OCI-LY7 (cell line): Measurements from ENCODE around the gene DGKB. TPM values are rescaled to one million over a fixed set of nuclear protein-coding genes. Genes with fewer than 3 reads are reported as not detected.

ENCODE experiments used
- BruUV-seq: library from RNA; stranded (reverse); fragments of 400-500 nt; replicated peaks from 2 replicates; lab custom pipeline; 2021; lab: Mats Ljungman, UMichigan
- CTCF ChIA-PET: fragments of 300-600 bp; sonication (Branson Sonifier 250); formaldehyde crosslinking; loops from one replicate; lab custom pipeline; 2022; ENCODE audit warnings: antibody characterized with exemption; ENCODE audit not compliant: unreplicated experiment; lab: Charles Lee
- POLR2A ChIA-PET: fragments of 300-600 bp; sonication (Branson Sonifier 250); formaldehyde crosslinking; loops from one replicate; lab custom pipeline; 2022; ENCODE audit warnings: antibody characterized with exemption; lab: Charles Lee
- DNase-seq: peaks from one replicate; pipeline ENCODE4 v3.0.0-alpha.2; 2015; ENCODE audit warnings: low spot score
- H2AFZ ChIP-seq: fragments of 200-600 bp; sonication (generic), shearing (Covaris generic); 2 replicates; pipeline ENCODE4 v1.6.1; 2014; ENCODE audit warnings: mild to moderate bottlenecking, antibody characterized with exemption, low read length, moderate library complexity
- H3K27ac ChIP-seq: fragments of 200-600 bp; sonication (generic); 2 replicates; pipeline ENCODE4 v1.5.1; 2014; ENCODE audit warnings: mixed run types, low read depth, mild to moderate bottlenecking, moderate library complexity, low read length, inconsistent platforms; ENCODE audit not compliant: poor library complexity, severe bottlenecking
- H3K36me3 ChIP-seq: fragments of 200-600 bp; sonication (generic); 2 replicates; pipeline ENCODE4 v1.6.1; 2014; ENCODE audit warnings: mild to moderate bottlenecking, antibody characterized with exemption, low read length, moderate library complexity, mixed read lengths; ENCODE audit not compliant: insufficient read depth
- H3K4me1 ChIP-seq: fragments of 200-600 bp; sonication (generic); 2 replicates; pipeline ENCODE4 v1.5.1; 2014; ENCODE audit warnings: mild to moderate bottlenecking, low read length; ENCODE audit not compliant: insufficient read depth, poor library complexity, severe bottlenecking
- H3K4me2 ChIP-seq: fragments of 200-600 bp; sonication (generic); 2 replicates; pipeline ENCODE4 v1.6.1; 2014; ENCODE audit warnings: mild to moderate bottlenecking, low read length
- H3K4me3 ChIP-seq: fragments of 200-600 bp; sonication (generic); 2 replicates; pipeline ENCODE4 v1.5.1; 2014; ENCODE audit warnings: mild to moderate bottlenecking, low read depth, low read length; ENCODE audit not compliant: poor library complexity, severe bottlenecking
- H3K79me2 ChIP-seq: fragments of 200-600 bp; sonication (generic); 2 replicates; pipeline ENCODE4 v1.6.1; 2016; ENCODE audit warnings: low read depth, mild to moderate bottlenecking, low read length, moderate library complexity, mixed read lengths; ENCODE audit not compliant: insufficient read depth
- H3K9me2 ChIP-seq: fragments of 200-600 bp; sonication (generic); 2 replicates; pipeline ENCODE4 v1.6.1; 2016; ENCODE audit warnings: mild to moderate bottlenecking, low read length, mixed read lengths; ENCODE audit not compliant: insufficient read depth
- H3K9me3 ChIP-seq: fragments of 200-600 bp; sonication (generic); 2 replicates; pipeline ENCODE4 v1.6.1; 2014; ENCODE audit warnings: mild to moderate bottlenecking, mixed run types, low read length, mixed read lengths
- H4K20me1 ChIP-seq: fragments of 200-600 bp; sonication (generic); 2 replicates; pipeline ENCODE4 v1.6.1; 2014; ENCODE audit warnings: mild to moderate bottlenecking, antibody characterized with exemption, low read length, moderate library complexity, mixed read lengths; ENCODE audit not compliant: insufficient read depth
- CTCF ChIP-seq: fragments of 200-600 bp; sonication (generic); conservative IDR thresholded peaks from 2 replicates; pipeline ENCODE4 v1.5.1; 2014; ENCODE audit warnings: mild to moderate bottlenecking, antibody characterized with exemption, low read length, moderate library complexity, mixed read lengths
- EZH2phosphoT487 ChIP-seq: fragments of 200-600 bp; sonication (generic); IDR thresholded peaks from 2 replicates; pipeline ENCODE4 v1.6.1; 2018; ENCODE audit warnings: low read depth, borderline replicate concordance, mild to moderate bottlenecking, mixed run types, antibody characterized with exemption, low read length, moderate library complexity, mixed read lengths
- intact Hi-C: fragments of 100-400 bp; cut with micrococcal nuclease; formaldehyde crosslinking; loops from one replicate; pipeline ENCODE4 v1.10.0; 2022; ENCODE audit not compliant: unreplicated experiment
- total RNA-seq, 2 experiments: library from RNA; depleted of rRNA in 1 of 2; stranded (reverse); fragments of >200 nt in 1 of 2; shearing (Covaris generic) in 1 of 2; gene quantifications; 2 replicates each; pipeline ENCODE4 v1.2.3, GENCODE V29; 2014 to 2022

The DGKB gene
- total RNA-seq, 2 experiments from 2014 or later: not detected

GRCh38 chr7:14738086-14738485 is 164.5 kb downstream of the DGKB start:
- no peak overlapping the region for H2AFZ ChIP-seq
- no peaks in the 10 kb centered on the region for H3K79me2 ChIP-seq
- BruUV-seq: no TSS peak
- H3K36me3 ChIP-seq: no peaks in the 10 kb centered on the region
- H3K27ac ChIP-seq: no peak overlapping the region
- no peak for TF ChIP-seq EZH2phosphoT487
- no peak for TF ChIP-seq CTCF
- H3K9me3 ChIP-seq: no peaks in the 10 kb centered on the region
- CTCF ChIA-PET: no interaction called here
- H3K4me1 ChIP-seq: no peaks in the 10 kb centered on the region
- POLR2A ChIA-PET: interaction anchor here (0.7 kb wide), 2 partner anchors 262 to 948 kb away, joined by 3 read pairs; no protein-coding TSS in a partner anchor
- H3K4me3 ChIP-seq: no peak overlapping the region
- no peaks in the 10 kb centered on the region for H3K9me2 ChIP-seq
- H3K4me2 ChIP-seq: no peak overlapping the region
- no peaks in the 10 kb centered on the region for H4K20me1 ChIP-seq
- intact Hi-C loops: no loop called here
- DNase-seq: no peak

GRCh38 chr7:14734839-14735321 is 167.7 kb downstream of the DGKB start:
- no TSS peak for BruUV-seq
- H3K36me3 ChIP-seq: no peaks in the 10 kb centered on the region
- no peak overlapping the region for H3K27ac ChIP-seq
- DNase-seq: no peak
- H3K4me2 ChIP-seq: no peak overlapping the region
- intact Hi-C loops: no loop called here
- no peak overlapping the region for H2AFZ ChIP-seq
- no peaks in the 10 kb centered on the region for H3K79me2 ChIP-seq
- no peaks in the 10 kb centered on the region for H4K20me1 ChIP-seq
- CTCF ChIA-PET: no interaction called here
- TF ChIP-seq CTCF: peak; percentile 44
- TF ChIP-seq EZH2phosphoT487: no peak
- H3K4me3 ChIP-seq: no peak overlapping the region
- no peaks in the 10 kb centered on the region for H3K9me2 ChIP-seq
- H3K9me3 ChIP-seq: no peaks in the 10 kb centered on the region
- no peaks in the 10 kb centered on the region for H3K4me1 ChIP-seq
- POLR2A ChIA-PET: no interaction called here

- DNase-seq: no peak
- Histone ChIP-seq H3K79me2 (no peaks in the 10 kb centered on the region), H3K4me1 (no peaks in the 10 kb centered on the region), H3K36me3 (no peaks in the 10 kb centered on the region), H3K9me2 (no peaks in the 10 kb centered on the region), H3K4me2 (no peak overlapping the region), H3K9me3 (no peaks in the 10 kb centered on the region), H4K20me1 (no peaks in the 10 kb centered on the region), H2AFZ (no peak overlapping the region), H3K4me3 (no peak overlapping the region), H3K27ac (no peak overlapping the region)
- TF ChIP-seq CTCF (no peak), EZH2phosphoT487 (no peak)
- CTCF ChIA-PET: no interaction called here
- intact Hi-C loops: no loop called here
- BruUV-seq: no TSS peak
- POLR2A ChIA-PET: interaction anchor here (0.5 to 0.6 kb wide), 4 partner anchors 11 to 728 kb away, joined by 3 to 5 read pairs (median 3); no protein-coding TSS in a partner anchor
Observed at GRCh38 chr7:14720785-14721184, 181.8 kb downstream of the DGKB start.
